ENCODE results near the gene OR10J4.
"Not testable (repeated sequence)": the region's sequence is repeated elsewhere in the genome, so short reads cannot be mapped to it uniquely, and the experiment has no call there.

OR10J4 gene

GRCh38 chr1:159443066-159443750 is 11.2 kb downstream of the OR10J4 start:
- H3K4me3 ChIP-seq (ENCODE audit: low read depth, low read length): no peak overlapping the region
- H3K9ac ChIP-seq (ENCODE audit: low read length): no peak overlapping the region
- no peak overlapping the region for H3K27ac ChIP-seq (ENCODE audit: low read depth, low read length)
- H3K4me1 ChIP-seq (ENCODE audit: control insufficient read depth, insufficient read depth, low read length): no peaks in the 10 kb centered on the region
- H3K36me3 ChIP-seq (ENCODE audit: control insufficient read depth, insufficient read depth, low read length): no peaks in the 10 kb centered on the region
- H3K27me3 ChIP-seq (ENCODE audit: control insufficient read depth, insufficient read depth, low read length): no peaks in the 10 kb centered on the region
- no peaks in the 10 kb centered on the region for H3K9me3 ChIP-seq (ENCODE audit: control insufficient read depth, insufficient read depth, low read depth, low read length)

- peaks cover 3% of the 10 kb centered on the region; the same call in 1 of the 2 replicates for H3K9me3 ChIP-seq (ENCODE audit: control insufficient read depth, insufficient read depth, low read depth, low read length)
- no peaks in the 10 kb centered on the region for H3K4me1 ChIP-seq (ENCODE audit: control insufficient read depth, insufficient read depth, low read length)
- H3K36me3 ChIP-seq (ENCODE audit: control insufficient read depth, insufficient read depth, low read length): no peaks in the 10 kb centered on the region
- no peak overlapping the region for H3K4me3 ChIP-seq (ENCODE audit: low read depth, low read length)
- H3K27me3 ChIP-seq (ENCODE audit: control insufficient read depth, insufficient read depth, low read length): no peaks in the 10 kb centered on the region
- H3K27ac ChIP-seq (ENCODE audit: low read depth, low read length): no peak overlapping the region
- no peak overlapping the region for H3K9ac ChIP-seq (ENCODE audit: low read length)
These were observed 12.5 kb downstream of the OR10J4 start for GRCh38 chr1:159444511-159444910.

GRCh38 chr1:159448181-159448580 is 16.2 kb downstream of the OR10J4 start:
- no peaks in the 10 kb centered on the region for H3K36me3 ChIP-seq (ENCODE audit: control insufficient read depth, insufficient read depth, low read length)
- no peak overlapping the region for H3K4me3 ChIP-seq (ENCODE audit: low read depth, low read length)
- H3K27ac ChIP-seq (ENCODE audit: low read depth, low read length): no peak overlapping the region
- H3K9ac ChIP-seq (ENCODE audit: low read length): no peak overlapping the region
- H3K27me3 ChIP-seq (ENCODE audit: control insufficient read depth, insufficient read depth, low read length): no peaks in the 10 kb centered on the region
- H3K4me1 ChIP-seq (ENCODE audit: control insufficient read depth, insufficient read depth, low read length): no peaks in the 10 kb centered on the region
- peaks cover 17% of the 10 kb centered on the region for H3K9me3 ChIP-seq (ENCODE audit: control insufficient read depth, insufficient read depth, low read depth, low read length)

GRCh38 chr1:159449605-159450004 is 17.6 kb downstream of the OR10J4 start:
- not testable (repeated sequence) for H3K4me1 ChIP-seq (ENCODE audit: control insufficient read depth, insufficient read depth, low read length); H3K9ac ChIP-seq (ENCODE audit: low read length); H3K27me3 ChIP-seq (ENCODE audit: control insufficient read depth, insufficient read depth, low read length); H3K27ac ChIP-seq (ENCODE audit: low read depth, low read length); H3K36me3 ChIP-seq (ENCODE audit: control insufficient read depth, insufficient read depth, low read length); H3K4me3 ChIP-seq (ENCODE audit: low read depth, low read length)
- peaks cover 17% of the 10 kb centered on the region for H3K9me3 ChIP-seq (ENCODE audit: control insufficient read depth, insufficient read depth, low read depth, low read length)

GRCh38 chr1:159459551-159459950 is 27.5 kb downstream of the OR10J4 start:
- Histone ChIP-seq H3K4me1 (ENCODE audit: control insufficient read depth, insufficient read depth, low read length) (no peaks in the 10 kb centered on the region), H3K27me3 (ENCODE audit: control insufficient read depth, insufficient read depth, low read length) (no peaks in the 10 kb centered on the region), H3K36me3 (ENCODE audit: control insufficient read depth, insufficient read depth, low read length) (no peaks in the 10 kb centered on the region)

GRCh38 chr1:159465191-159465603 is 33.2 kb downstream of the OR10J4 start:
- Histone ChIP-seq H3K9me3 (ENCODE audit: control insufficient read depth, insufficient read depth, low read depth, low read length) (peaks cover 6% of the 10 kb centered on the region), H3K27me3 (ENCODE audit: control insufficient read depth, insufficient read depth, low read length) (no peaks in the 10 kb centered on the region), H3K4me3 (ENCODE audit: low read depth, low read length) (no peak overlapping the region), H3K27ac (ENCODE audit: low read depth, low read length) (no peak overlapping the region), H3K4me1 (ENCODE audit: control insufficient read depth, insufficient read depth, low read length) (no peaks in the 10 kb centered on the region; the same call in 1 of the 2 replicates), H3K9ac (ENCODE audit: low read length) (no peak overlapping the region), H3K36me3 (ENCODE audit: control insufficient read depth, insufficient read depth, low read length) (no peaks in the 10 kb centered on the region)

More at GRCh38 chr1:159459551-159459950, 27.5 kb downstream of the OR10J4 start:
- H3K9me3 ChIP-seq (ENCODE audit: control insufficient read depth, insufficient read depth, low read depth, low read length): peaks cover 6% of the 10 kb centered on the region
- no peak overlapping the region for H3K27ac ChIP-seq (ENCODE audit: low read depth, low read length)
- H3K9ac ChIP-seq (ENCODE audit: low read length): no peak overlapping the region
- no peak overlapping the region for H3K4me3 ChIP-seq (ENCODE audit: low read depth, low read length)

GRCh38 chr1:159468321-159468720 is 36.3 kb downstream of the OR10J4 start:
- Histone ChIP-seq H3K27me3 (ENCODE audit: control insufficient read depth, insufficient read depth, low read length) (no peaks in the 10 kb centered on the region), H3K4me1 (ENCODE audit: control insufficient read depth, insufficient read depth, low read length) (no peaks in the 10 kb centered on the region; the same call in 1 of the 2 replicates), H3K27ac (ENCODE audit: low read depth, low read length) (no peak overlapping the region), H3K4me3 (ENCODE audit: low read depth, low read length) (no peak overlapping the region), H3K9ac (ENCODE audit: low read length) (no peak overlapping the region), H3K9me3 (ENCODE audit: control insufficient read depth, insufficient read depth, low read depth, low read length) (no peaks in the 10 kb centered on the region), H3K36me3 (ENCODE audit: control insufficient read depth, insufficient read depth, low read length) (no peaks in the 10 kb centered on the region)

- Histone ChIP-seq H3K9me3 (ENCODE audit: control insufficient read depth, insufficient read depth, low read depth, low read length) (no peaks in the 10 kb centered on the region), H3K27ac (ENCODE audit: low read depth, low read length) (no peak overlapping the region), H3K4me3 (ENCODE audit: low read depth, low read length) (no peak overlapping the region), H3K9ac (ENCODE audit: low read length) (no peak overlapping the region), H3K27me3 (ENCODE audit: control insufficient read depth, insufficient read depth, low read length) (no peaks in the 10 kb centered on the region), H3K4me1 (ENCODE audit: control insufficient read depth, insufficient read depth, low read length) (no peaks in the 10 kb centered on the region; the same call in 1 of the 2 replicates), H3K36me3 (ENCODE audit: control insufficient read depth, insufficient read depth, low read length) (no peaks in the 10 kb centered on the region)
These were observed 38.0 kb downstream of the OR10J4 start for GRCh38 chr1:159469921-159470533.

GRCh38 chr1:159473335-159473734 is 41.3 kb downstream of the OR10J4 start:
- H3K4me1 ChIP-seq (ENCODE audit: control insufficient read depth, insufficient read depth, low read length): peaks cover 11% of the 10 kb centered on the region
- no peak overlapping the region for H3K4me3 ChIP-seq (ENCODE audit: low read depth, low read length)
- H3K9ac ChIP-seq (ENCODE audit: low read length): no peak overlapping the region
- H3K9me3 ChIP-seq (ENCODE audit: control insufficient read depth, insufficient read depth, low read depth, low read length): no peaks in the 10 kb centered on the region
- H3K36me3 ChIP-seq (ENCODE audit: control insufficient read depth, insufficient read depth, low read length): no peaks in the 10 kb centered on the region
- H3K27ac ChIP-seq (ENCODE audit: low read depth, low read length): no peak overlapping the region
- no peaks in the 10 kb centered on the region for H3K27me3 ChIP-seq (ENCODE audit: control insufficient read depth, insufficient read depth, low read length)

- no peak overlapping the region for H3K9ac ChIP-seq (ENCODE audit: low read length)
- no peak overlapping the region for H3K27ac ChIP-seq (ENCODE audit: low read depth, low read length)
- no peaks in the 10 kb centered on the region for H3K36me3 ChIP-seq (ENCODE audit: control insufficient read depth, insufficient read depth, low read length)
- no peaks in the 10 kb centered on the region for H3K9me3 ChIP-seq (ENCODE audit: control insufficient read depth, insufficient read depth, low read depth, low read length)
- H3K27me3 ChIP-seq (ENCODE audit: control insufficient read depth, insufficient read depth, low read length): no peaks in the 10 kb centered on the region
- no peak overlapping the region for H3K4me3 ChIP-seq (ENCODE audit: low read depth, low read length)
- peaks cover 11% of the 10 kb centered on the region for H3K4me1 ChIP-seq (ENCODE audit: control insufficient read depth, insufficient read depth, low read length)
These were observed 42.9 kb downstream of the OR10J4 start for GRCh38 chr1:159474926-159475325.

Measured in HUES6 (cell line).